Upper lobe of left lung (tissue), 6 donors: ENCODE data around the gene MGAT4B. TPM values are rescaled to one million over a fixed set of nuclear protein-coding genes. Genes with fewer than 3 reads are reported as not detected.
"Not testable (repeated sequence)": the region's sequence is repeated elsewhere in the genome, so short reads cannot be mapped to it uniquely, and the experiment has no call there.

Experiments used
- ATAC-seq, 2 donors: fragments of 200-7000 bp; cut with Tn5 transposase; one replicate each; pipeline ENCODE4 v1.9.1; 2022; ENCODE audit warnings: mild to moderate bottlenecking in 2 of 2, moderate library complexity in 2 of 2; ENCODE audit not compliant: low FRiP score in 2 of 2
- DNase-seq, 2 donors: peaks; one replicate each; pipeline ENCODE4 v3.0.0-alpha.2; 2019 to 2020
- H3K27ac ChIP-seq, 4 donors: fragments of 200-600 bp; sonication (generic); one replicate each; pipeline ENCODE4 v1.5.1; 2016 to 2019
- H3K27me3 ChIP-seq, 4 donors: fragments of 200-600 bp; sonication (generic); one replicate each; pipeline ENCODE4 v1.5.1; 2017 to 2019
- H3K36me3 ChIP-seq, 4 donors: fragments of 200-600 bp; sonication (generic); one replicate each; pipeline ENCODE4 v1.5.1; 2016 to 2019
- H3K4me1 ChIP-seq, 4 donors: fragments of 200-600 bp; sonication (generic); one replicate each; pipeline ENCODE4 v1.5.1; 2018 to 2019
- H3K4me3 ChIP-seq, 4 donors: fragments of 200-600 bp; sonication (generic); one replicate each; pipeline ENCODE4 v1.5.1; 2017 to 2019; ENCODE audit warnings: mild to moderate bottlenecking in 2 of 4, moderate library complexity in 1 of 4
- H3K9me3 ChIP-seq, 4 donors: fragments of 200-600 bp; sonication (generic); one replicate each; pipeline ENCODE4 v1.5.1; 2018 to 2019
- CTCF ChIP-seq, 6 experiments: fragments of 450-650 bp in 4 of 6; fragments of 200-600 bp in 2 of 6; sonication (generic) in 2 of 6; IDR thresholded peaks; one replicate each; pipeline ENCODE4 v1.5.1; 2016 to 2019; ENCODE audit warnings: antibody characterized with exemption in 6 of 6
- EP300 ChIP-seq, 4 donors: sonication (generic); formaldehyde crosslinking; IDR thresholded peaks; one replicate each; pipeline ENCODE4 v1.5.1; 2017; ENCODE audit warnings: antibody characterized with exemption in 4 of 4, control low read depth in 2 of 4
- POLR2A ChIP-seq, 4 donors: fragments of 450-650 bp; IDR thresholded peaks; one replicate each; pipeline ENCODE4 v1.5.1; 2016 to 2017; ENCODE audit warnings: antibody characterized with exemption in 4 of 4, mild to moderate bottlenecking in 2 of 4
- POLR2AphosphoS5 ChIP-seq, 2 donors: sonication (generic); formaldehyde crosslinking; IDR thresholded peaks; one replicate each; pipeline ENCODE4 v1.5.1; 2017; ENCODE audit warnings: antibody characterized with exemption in 2 of 2
- WGBS, 2 donors: methylation state at CpG; one replicate each; pipeline ENCODE4 v1.1.5; 2017 to 2018; 5-methylcytosine and 5-hydroxymethylcytosine counted together
- total RNA-seq, 6 donors: library from RNA; depleted of rRNA in 4 of 6; stranded (reverse); fragments of >200 nt in 4 of 6; gene quantifications; one replicate each; pipeline versions ENCODE4 v1.1.0 to v1.2.1, GENCODE V29; 2016 to 2021
- donor health status: DM: no; HTN: no; CAD: no; lungs with moderate emphysema.
- donor health status: DM: no; HTN: yes; CAD: no; lungs with severe emphysema.

MGAT4B gene
- total RNA-seq, 6 donors from 2014 or later, result 107 to 266 (median 158) TPM

- peaks cover 9 to 16% (median 16%) of the 10 kb centered on the region in 4 donors for H3K36me3 ChIP-seq
- H3K27ac ChIP-seq, result peak within 1 kb of the TSS; percentile 71 to 85 (median 78)
- peak; percentile 72 to 74 for ATAC-seq
- H3K9me3 ChIP-seq, result no peaks in the 10 kb centered on the region
- H3K4me1 ChIP-seq, result peaks cover 50 to 60% (median 54%) of the 10 kb centered on the region in 4 donors
- DNase-seq, result peak; percentile 70 to 81
- peak within 1 kb of the TSS in 3 of 4 donors; percentile 54 to 80 (median 67) for H3K4me3 ChIP-seq
- no peaks in the 10 kb centered on the region for H3K27me3 ChIP-seq
- TF ChIP-seq POLR2A (IDR thresholded peaks at IDR 0.05), result peak in 1 of 4 donors; percentile 28
- TF ChIP-seq POLR2AphosphoS5 (IDR thresholded peaks at IDR 0.05), result peak in 1 of 2 donors; percentile 57
- no peak for TF ChIP-seq CTCF (IDR thresholded peaks at IDR 0.05)
- WGBS, 2 donors, result 10 to 24% methylated on average over 2 to 8 of the region's 19 CpGs
Observed at GRCh38 chr5:179793468-179794139, 13.1 kb downstream of the MGAT4B start, which contains the start of gene LTC4S. LTC4S (plus strand) TSS chr5:179793986; CDS start chr5:179794081, 95 bp downstream.

- no peak for TF ChIP-seq POLR2AphosphoS5 (IDR thresholded peaks at IDR 0.05)
- TF ChIP-seq CTCF (IDR thresholded peaks at IDR 0.05), result no peak
- TF ChIP-seq EP300 (IDR thresholded peaks at IDR 0.05), result no peak
- no peak for TF ChIP-seq POLR2A (IDR thresholded peaks at IDR 0.05)
- Histone ChIP-seq H3K27ac (peak overlapping the region; percentile 71 to 85 (median 78)), H3K27me3 (no peaks in the 10 kb centered on the region), H3K4me3 (no peak overlapping the region), H3K4me1 (peaks cover 50 to 60% (median 54%) of the 10 kb centered on the region in 4 donors), H3K36me3 (peaks cover 4 to 8% (median 8%) of the 10 kb centered on the region in 4 donors), H3K9me3 (no peaks in the 10 kb centered on the region)
- peak; percentile 52 to 87 for DNase-seq
- peak in 1 of 2 donors; percentile 10 for ATAC-seq
- 55 to 61% methylated on average over 3 to 24 of the region's 24 CpGs for WGBS, 2 donors
Observed at GRCh38 chr5:179792612-179793467, 13.8 kb downstream of the MGAT4B start.

- Histone ChIP-seq H3K4me1 (peaks cover 50 to 55% (median 52%) of the 10 kb centered on the region in 4 donors), H3K36me3 (peaks cover 0 to under 1% (median under 1%) of the 10 kb centered on the region in 4 donors), H3K4me3 (no peak overlapping the region), H3K9me3 (no peaks in the 10 kb centered on the region), H3K27ac (peak overlapping the region; percentile 71 to 85 (median 78)), H3K27me3 (no peaks in the 10 kb centered on the region)
- TF ChIP-seq POLR2AphosphoS5 (IDR thresholded peaks at IDR 0.05), result peak in 1 of 2 donors; percentile 48
- TF ChIP-seq CTCF (IDR thresholded peaks at IDR 0.05), result no peak
- DNase-seq (peak; percentile 37 to 68), ATAC-seq (no peak)
- 39 to 61% methylated on average over 12 to 13 of the region's 15 CpGs for WGBS, 2 donors
Observed at GRCh38 chr5:179791881-179792611, 14.6 kb downstream of the MGAT4B start.

GRCh38 chr5:179789278-179789677, 17.4 kb downstream of the MGAT4B start:
- ATAC-seq, result not testable (repeated sequence)

More at GRCh38 chr5:179789278-179789677, 17.4 kb downstream of the MGAT4B start:
- not testable (repeated sequence) for H3K27ac ChIP-seq, H3K9me3 ChIP-seq, H3K36me3 ChIP-seq, H3K4me3 ChIP-seq, H3K27me3 ChIP-seq, DNase-seq
- H3K4me1 ChIP-seq, result peaks cover 27 to 31% (median 29%) of the 10 kb centered on the region in 4 donors
- 96% methylated on average over 9 of the region's 9 CpGs for WGBS, 2 donors
